GM08714 (cell line): ENCODE data around the gene PTH1R.

Experiments
- H3K4me3 ChIP-seq: fragments of 200-500 bp; sonication (Bioruptor generic); 2 replicates; pipeline ENCODE4 v1.5.1; 2014; ENCODE audit warnings: mild to moderate bottlenecking, low read length, inconsistent platforms
- ZNF274 ChIP-seq: IDR thresholded peaks from 2 replicates; pipeline ENCODE4 v1.6.1; 2012; ENCODE audit warnings: mild to moderate bottlenecking, low read depth, low read length

PTH1R gene

GRCh38 chr3:46923559-46924350, 46.2 kb downstream of the PTH1R start:
- TF ChIP-seq ZNF274: no peak
- no peak overlapping the region for H3K4me3 ChIP-seq

DNA sequence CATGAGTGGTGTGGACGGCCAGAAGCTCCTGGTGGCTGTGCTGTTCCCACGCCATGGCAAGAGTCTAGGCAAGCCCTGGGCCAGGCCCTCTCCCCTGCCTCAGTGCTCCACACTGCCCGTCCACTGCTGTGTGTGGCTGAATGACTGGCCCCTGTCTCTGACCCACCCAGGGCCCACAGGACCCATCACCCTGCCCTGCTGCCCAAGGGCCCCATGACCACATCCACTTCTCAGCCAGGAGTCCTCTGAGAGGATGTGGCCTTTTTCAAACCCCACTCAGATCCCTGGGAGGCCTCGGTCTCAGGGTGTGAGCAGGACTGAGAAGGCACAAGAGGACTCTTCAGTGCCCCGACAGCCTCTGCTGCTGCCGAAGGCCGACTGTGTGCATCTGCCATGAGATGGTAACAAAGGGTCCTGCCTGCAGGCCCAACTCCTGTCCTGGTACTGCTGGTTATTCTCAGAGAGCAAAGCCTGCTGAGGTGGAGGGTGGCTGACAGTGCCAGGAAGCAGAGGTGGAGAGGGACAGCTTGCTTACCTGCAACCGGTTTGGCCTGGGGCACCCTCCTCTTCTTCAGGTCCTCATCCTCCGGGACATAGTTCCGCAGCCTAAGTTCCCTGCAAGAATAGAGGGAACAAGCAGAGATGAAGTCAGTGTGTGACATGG, 47.5 kb downstream of the PTH1R start:
- no peak for TF ChIP-seq ZNF274
- H3K4me3 ChIP-seq: no peak overlapping the region

DNA sequence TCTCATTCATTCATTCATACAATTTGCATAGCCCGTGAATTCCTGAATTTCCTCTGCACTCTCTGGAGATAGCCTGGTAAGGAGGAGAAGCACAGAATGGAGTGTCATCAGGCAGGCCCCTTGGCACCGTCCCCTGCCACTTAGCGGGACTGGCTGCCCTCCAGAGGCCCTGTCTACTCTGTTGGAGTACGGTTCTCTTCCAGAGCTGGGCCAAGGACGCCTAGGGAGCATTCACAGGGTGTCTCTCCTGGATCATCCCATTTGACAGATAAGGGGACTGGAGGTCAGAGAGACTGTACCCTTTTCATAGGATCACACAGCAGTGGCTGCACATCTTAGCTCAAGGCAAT, 48.0 kb downstream of the PTH1R start:
- H3K4me3 ChIP-seq: no peak overlapping the region
- TF ChIP-seq ZNF274: no peak

DNA sequence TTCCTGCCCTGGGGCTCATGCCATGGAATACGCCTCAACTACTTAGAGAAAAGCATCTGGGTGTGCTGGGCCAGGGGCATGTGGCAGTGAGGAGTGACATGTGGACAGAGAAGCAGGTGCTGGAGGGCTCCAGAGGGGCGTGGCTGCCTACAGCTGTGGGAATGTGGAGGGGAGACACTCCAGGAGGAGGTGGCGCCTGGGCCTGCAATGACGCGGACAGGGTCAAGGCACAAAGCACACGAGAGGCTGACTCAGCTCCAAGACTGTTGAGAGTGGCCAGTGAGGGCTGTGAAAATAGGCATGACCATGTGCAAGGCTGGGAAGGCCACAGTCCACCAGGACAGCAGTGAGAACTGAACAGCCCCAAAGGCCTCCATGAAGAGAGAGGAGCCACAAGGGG, 48.5 kb downstream of the PTH1R start:
- no peak for TF ChIP-seq ZNF274

GRCh38 chr3:46926447-46926846, 48.9 kb downstream of the PTH1R start:
- no peak for TF ChIP-seq ZNF274
- peak overlapping the region; percentile 17; the same call in 1 of the 2 replicates for H3K4me3 ChIP-seq

More for the DNA sequence above, 48.5 kb downstream of the PTH1R start:
- peak overlapping the region; percentile 17; the same call in 1 of the 2 replicates for H3K4me3 ChIP-seq

GRCh38 chr3:46926871-46927717, 49.6 kb downstream of the PTH1R start:
- peak overlapping the region; percentile 4; the same call in 1 of the 2 replicates for H3K4me3 ChIP-seq
- no peak for TF ChIP-seq ZNF274

GRCh38 chr3:46927718-46928073, 50.2 kb downstream of the PTH1R start:
- peak overlapping the region; percentile 4; the same call in 1 of the 2 replicates for H3K4me3 ChIP-seq
- TF ChIP-seq ZNF274: no peak

DNA sequence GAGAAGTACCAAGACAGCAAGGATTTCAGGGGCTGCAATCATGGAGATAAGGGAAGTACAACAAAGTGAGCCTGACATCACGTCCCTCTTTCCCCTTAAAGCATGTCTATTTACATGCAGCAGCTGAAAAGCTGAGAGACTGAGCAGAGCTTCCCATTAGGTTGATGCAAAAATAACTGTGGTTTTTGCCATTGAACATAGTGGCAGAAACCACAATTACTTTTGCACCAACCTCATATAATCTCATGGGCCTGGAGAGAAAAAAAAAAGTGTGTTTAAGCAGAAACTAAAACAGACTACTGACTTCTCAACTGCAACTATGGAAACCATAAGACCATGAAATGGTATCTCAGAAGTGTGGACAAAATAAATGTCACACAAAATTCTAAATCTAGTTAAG, 50.8 kb downstream of the PTH1R start:
- no peak for TF ChIP-seq ZNF274

GRCh38 chr3:46929324-46929723, 51.8 kb downstream of the PTH1R start:
- H3K4me3 ChIP-seq: no peak overlapping the region
- no peak for TF ChIP-seq ZNF274

More for the DNA sequence above, 50.8 kb downstream of the PTH1R start:
- no peak overlapping the region for H3K4me3 ChIP-seq

- no peak for TF ChIP-seq ZNF274
- no peak overlapping the region for H3K4me3 ChIP-seq
These were observed 52.8 kb downstream of the PTH1R start for GRCh38 chr3:46930166-46930944.

DNA sequence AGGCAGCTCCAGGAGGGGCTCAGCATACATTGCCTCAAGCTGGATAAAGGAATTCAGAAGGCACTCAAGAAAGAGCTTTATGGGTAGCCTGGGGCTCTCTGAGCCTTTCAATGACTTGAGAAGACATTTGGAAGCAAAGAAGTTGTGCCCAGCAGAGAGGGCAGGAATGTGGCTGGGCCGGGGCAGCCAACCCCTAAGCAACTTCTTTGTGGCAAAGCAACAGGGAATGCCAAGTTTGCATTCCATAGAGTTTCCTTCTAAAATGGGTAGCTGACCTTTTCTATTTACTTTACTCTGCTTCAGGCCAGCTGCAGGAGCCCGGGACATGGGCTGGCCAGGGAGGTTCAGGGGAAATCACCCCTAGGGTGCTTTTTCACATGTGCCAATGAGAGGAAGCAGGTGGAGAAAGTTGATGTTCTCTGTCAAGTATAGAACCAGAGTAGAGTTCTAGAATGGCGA, 53.5 kb downstream of the PTH1R start:
- no peak overlapping the region; the same call in 1 of the 2 replicates for H3K4me3 ChIP-seq
- no peak for TF ChIP-seq ZNF274

DNA sequence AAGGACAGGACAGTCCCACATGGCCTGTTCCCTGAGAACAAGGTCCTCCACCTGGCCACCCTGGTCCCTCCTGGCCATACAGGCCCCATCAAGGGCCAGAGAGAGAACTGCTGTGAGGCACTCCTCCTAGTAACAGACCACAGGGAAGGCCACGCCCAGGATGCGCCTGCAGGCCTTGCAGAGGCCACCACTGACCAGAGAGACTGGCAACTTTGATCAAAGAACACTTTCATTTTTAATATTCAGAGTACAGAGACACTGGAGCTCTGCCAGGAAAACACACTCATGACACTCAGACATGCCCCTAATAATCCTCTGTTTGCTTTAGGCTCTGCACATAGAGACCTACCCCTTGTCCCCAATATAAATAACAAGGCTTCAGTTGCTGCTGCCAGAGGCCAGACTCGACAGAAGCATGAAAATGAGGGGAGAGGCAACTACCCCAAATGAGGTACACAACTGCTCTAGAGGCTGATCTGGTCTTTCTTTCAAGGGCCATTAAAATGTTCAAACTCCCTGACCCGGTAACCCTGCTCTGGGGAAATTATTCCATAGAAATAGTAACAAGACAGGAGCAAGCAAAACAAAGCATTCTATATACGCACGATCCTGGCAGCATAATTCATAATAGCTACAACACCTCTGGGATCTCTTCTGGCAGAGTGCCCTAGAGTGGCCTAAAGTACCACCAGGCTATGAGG, 54.3 kb downstream of the PTH1R start:
- TF ChIP-seq ZNF274: no peak

DNA sequence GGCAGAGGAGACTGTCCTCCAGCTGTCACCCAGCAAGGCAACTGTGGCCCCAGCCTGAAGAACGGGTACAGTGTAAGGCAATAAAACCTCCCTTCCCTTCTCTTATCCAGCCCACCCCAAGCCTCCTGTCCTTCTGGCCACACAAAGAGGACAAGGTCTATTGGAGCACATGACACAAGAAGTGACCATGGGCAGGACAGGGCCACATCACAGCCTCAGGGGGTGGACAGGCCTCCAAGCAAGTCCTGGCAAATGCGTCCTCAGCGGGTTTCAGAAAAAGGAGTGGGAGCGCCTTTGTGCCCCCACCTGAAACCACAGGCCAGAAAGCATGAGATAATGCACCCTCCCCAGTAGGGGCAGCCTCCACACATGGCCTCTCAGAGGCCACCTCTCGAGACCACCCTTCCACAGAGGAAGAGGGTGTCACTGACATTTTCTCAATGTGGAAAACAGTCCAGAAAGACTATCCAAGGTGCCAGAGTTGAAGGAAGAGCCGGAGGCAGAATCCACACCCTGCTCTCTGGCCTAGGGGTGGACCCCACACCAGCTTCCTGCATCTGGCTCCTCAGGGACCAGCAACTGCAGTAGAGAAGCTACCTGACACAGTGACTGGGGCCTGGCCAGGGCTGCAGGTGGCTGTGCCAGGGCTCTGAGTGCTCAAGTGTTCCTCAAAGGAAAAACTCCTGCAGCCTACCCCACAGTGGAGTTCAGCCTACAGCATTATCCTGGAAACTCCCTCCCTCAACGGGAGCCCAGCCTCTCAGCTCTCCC, 55.1 kb downstream of the PTH1R start:
- no peak overlapping the region for H3K4me3 ChIP-seq
- TF ChIP-seq ZNF274: no peak

More for the DNA sequence above, 54.3 kb downstream of the PTH1R start:
- peak overlapping the region; percentile 11; the same call in 1 of the 2 replicates for H3K4me3 ChIP-seq
